ENCODE results near the gene FEZF1. TPM values are rescaled to one million over a fixed set of nuclear protein-coding genes. Genes with fewer than 3 reads are reported as not detected.

Gene FEZF1
- total and polyA plus RNA-seq, 3 donors from 2014 or later = 3.1 to 9.8 (median 5.6) TPM

GRCh38 chr7:122310119-122311021 is 5.8 kb upstream of the FEZF1 start:
- Histone ChIP-seq H3K9me3 (no peaks in the 10 kb centered on the region), H3K27ac (no peak overlapping the region), H3K4me3 (peak overlapping the region; percentile 25 to 59), H3K27me3 (peaks cover 4% of the 10 kb centered on the region), H3K36me3 (ENCODE audit: low read depth, missing control alignments) (no peaks in the 10 kb centered on the region), H3K4me1 (peaks cover 5% of the 10 kb centered on the region)
- DNase-seq = peak; percentile 35
- TF ChIP-seq CTCF (IDR thresholded peaks at IDR 0.05) = no peak
- 3 to 6% methylated on average over 57 to 60 of the region's 61 CpGs for WGBS, 2 donors
- intact Hi-C loops (cut with DNase I; ENCODE audit: low total_unique reads) = no loop called here

- Histone ChIP-seq H3K4me3 (no peak overlapping the region), H3K27me3 (peaks cover 4% of the 10 kb centered on the region), H3K36me3 (ENCODE audit: low read depth, missing control alignments) (no peaks in the 10 kb centered on the region), H3K4me1 (peaks cover 12% of the 10 kb centered on the region), H3K9me3 (no peaks in the 10 kb centered on the region), H3K27ac (no peak overlapping the region)
- intact Hi-C loops (cut with DNase I; ENCODE audit: low total_unique reads) = no loop called here
- TF ChIP-seq POLR2A (IDR thresholded peaks at IDR 0.05) (no peak), CTCF (IDR thresholded peaks at IDR 0.05) (no peak)
- DNase-seq = no peak
- 54 to 58% methylated on average over 3 of the region's 3 CpGs for WGBS, 2 donors
Observed at GRCh38 chr7:122309421-122309820, 4.9 kb upstream of the FEZF1 start.

GRCh38 chr7:122307228-122307621 is 2.7 kb upstream of the FEZF1 start:
- Histone ChIP-seq H3K4me1 (peaks cover 12% of the 10 kb centered on the region), H3K4me3 (peak overlapping the region in 1 of 2 donors; percentile 43), H3K36me3 (ENCODE audit: low read depth, missing control alignments) (no peaks in the 10 kb centered on the region), H3K9me3 (no peaks in the 10 kb centered on the region), H3K27ac (no peak overlapping the region), H3K27me3 (no peaks in the 10 kb centered on the region)
- DNase-seq = no peak
- WGBS, 2 donors = 25 to 36% methylated on average over 11 to 13 of the region's 13 CpGs
- intact Hi-C loops (cut with DNase I; ENCODE audit: low total_unique reads) = no loop called here
- TF ChIP-seq CTCF (IDR thresholded peaks at IDR 0.05) = no peak
- no peak for TF ChIP-seq POLR2A (IDR thresholded peaks at IDR 0.05)

GRCh38 chr7:122306320-122307227 is 2.0 kb upstream of the FEZF1 start:
- Histone ChIP-seq H3K36me3 (ENCODE audit: low read depth, missing control alignments) (no peaks in the 10 kb centered on the region), H3K4me3 (peak overlapping the region; percentile 4 to 43), H3K27ac (no peak overlapping the region), H3K9me3 (no peaks in the 10 kb centered on the region), H3K4me1 (peaks cover 12% of the 10 kb centered on the region), H3K27me3 (peaks cover under 1% of the 10 kb centered on the region)
- no peak for TF ChIP-seq CTCF (IDR thresholded peaks at IDR 0.05)
- no peak for TF ChIP-seq POLR2A (IDR thresholded peaks at IDR 0.05)
- no peak for DNase-seq
- 18 to 21% methylated on average over 28 to 37 of the region's 37 CpGs for WGBS, 2 donors
- intact Hi-C loops (cut with DNase I; ENCODE audit: low total_unique reads) = no loop called here

Data from testis (tissue), 3 donors.